NT2/D1 (cell line): ENCODE results near the gene LTBP1.

Source experiments
- DNase-seq: peaks from one replicate; pipeline ENCODE4 v3.0.0-alpha.2; 2011; ENCODE audit warnings: low read depth, low spot score
- H3K27me3 ChIP-seq: 2 replicates; pipeline ENCODE4 v1.6.0; 2011; ENCODE audit warnings: mild to moderate bottlenecking; ENCODE audit not compliant: insufficient read length, insufficient read depth
- H3K36me3 ChIP-seq: 2 replicates; pipeline ENCODE4 v1.6.1; 2011; ENCODE audit warnings: mild to moderate bottlenecking, low read length, mixed read lengths; ENCODE audit not compliant: insufficient read depth, insufficient read length
- H3K4me1 ChIP-seq: 2 replicates; pipeline ENCODE4 v1.5.1; 2011; ENCODE audit not compliant: insufficient read depth, insufficient read length
- H3K4me3 ChIP-seq: 2 replicates; pipeline ENCODE4 v1.5.1; 2011; ENCODE audit warnings: low read depth; ENCODE audit not compliant: insufficient read length
- H3K9ac ChIP-seq: 2 replicates; pipeline ENCODE4 v1.6.0; 2011; ENCODE audit warnings: low read depth; ENCODE audit not compliant: insufficient read length
- H3K9me3 ChIP-seq: 2 replicates; pipeline ENCODE4 v1.5.1; 2011; ENCODE audit warnings: mild to moderate bottlenecking, low read length; ENCODE audit not compliant: insufficient read depth
- SUZ12 ChIP-seq: IDR thresholded peaks from 2 replicates; pipeline ENCODE4 v1.6.1; 2011; ENCODE audit not compliant: insufficient read length, insufficient read depth; ENCODE audit errors: extremely low read depth
- YY1 ChIP-seq: IDR thresholded peaks from 2 replicates; pipeline ENCODE4 v1.6.1; 2011; ENCODE audit not compliant: insufficient read length, insufficient read depth
- ZNF274 ChIP-seq: IDR thresholded peaks from 2 replicates; pipeline ENCODE4 v1.6.1; 2011; ENCODE audit warnings: mild to moderate bottlenecking, low read depth, low read length

Gene LTBP1

GRCh38 chr2:33034784-33035183 is 88.0 kb downstream of the LTBP1 start:
- TF ChIP-seq YY1 (no peak), ZNF274 (no peak), SUZ12 (no peak)
- H3K4me3 ChIP-seq, result no peak overlapping the region
- no peaks in the 10 kb centered on the region for H3K27me3 ChIP-seq
- DNase-seq, result no peak
- H3K4me1 ChIP-seq, result no peaks in the 10 kb centered on the region
- H3K9ac ChIP-seq, result no peak overlapping the region
- no peaks in the 10 kb centered on the region for H3K9me3 ChIP-seq
- no peaks in the 10 kb centered on the region for H3K36me3 ChIP-seq

GRCh38 chr2:33038230-33038629 is 91.5 kb downstream of the LTBP1 start:
- H3K36me3 ChIP-seq, result no peaks in the 10 kb centered on the region
- TF ChIP-seq ZNF274 (no peak), SUZ12 (no peak), YY1 (no peak)
- H3K4me3 ChIP-seq, result no peak overlapping the region
- H3K9ac ChIP-seq, result no peak overlapping the region
- no peaks in the 10 kb centered on the region for H3K27me3 ChIP-seq
- no peaks in the 10 kb centered on the region for H3K4me1 ChIP-seq
- DNase-seq, result no peak
- no peaks in the 10 kb centered on the region for H3K9me3 ChIP-seq

- no peak for TF ChIP-seq ZNF274
- TF ChIP-seq SUZ12, result no peak
- no peak for TF ChIP-seq YY1
- no peak overlapping the region for H3K4me3 ChIP-seq
- no peaks in the 10 kb centered on the region for H3K36me3 ChIP-seq
- no peaks in the 10 kb centered on the region for H3K27me3 ChIP-seq
- no peaks in the 10 kb centered on the region for H3K9me3 ChIP-seq
- no peak overlapping the region for H3K9ac ChIP-seq
- no peak for DNase-seq
- no peaks in the 10 kb centered on the region for H3K4me1 ChIP-seq
Observed at GRCh38 chr2:33038799-33039198, 92.0 kb downstream of the LTBP1 start.

- Histone ChIP-seq H3K4me3 (no peak overlapping the region), H3K27me3 (no peaks in the 10 kb centered on the region)
Observed at GRCh38 chr2:33040541-33040940, 93.8 kb downstream of the LTBP1 start.

GRCh38 chr2:33042265-33042664 is 95.5 kb downstream of the LTBP1 start:
- Histone ChIP-seq H3K9me3 (no peaks in the 10 kb centered on the region), H3K4me1 (no peaks in the 10 kb centered on the region), H3K27me3 (no peaks in the 10 kb centered on the region), H3K36me3 (no peaks in the 10 kb centered on the region), H3K4me3 (no peak overlapping the region), H3K9ac (no peak overlapping the region)
- no peak for TF ChIP-seq YY1
- no peak for TF ChIP-seq SUZ12
- TF ChIP-seq ZNF274, result no peak
- no peak for DNase-seq

More at GRCh38 chr2:33040541-33040940, 93.8 kb downstream of the LTBP1 start:
- Histone ChIP-seq H3K36me3 (no peaks in the 10 kb centered on the region), H3K4me1 (no peaks in the 10 kb centered on the region), H3K9ac (no peak overlapping the region), H3K9me3 (no peaks in the 10 kb centered on the region)
- DNase-seq, result no peak
- no peak for TF ChIP-seq SUZ12
- TF ChIP-seq ZNF274, result no peak
- TF ChIP-seq YY1, result no peak

- no peak for DNase-seq
- H3K36me3 ChIP-seq, result no peaks in the 10 kb centered on the region
- no peaks in the 10 kb centered on the region for H3K27me3 ChIP-seq
- H3K9ac ChIP-seq, result no peak overlapping the region
- TF ChIP-seq YY1 (no peak), ZNF274 (no peak), SUZ12 (no peak)
- no peak overlapping the region for H3K4me3 ChIP-seq
- H3K4me1 ChIP-seq, result no peaks in the 10 kb centered on the region
- no peaks in the 10 kb centered on the region for H3K9me3 ChIP-seq
Observed at GRCh38 chr2:33042819-33043218, 96.1 kb downstream of the LTBP1 start.

GRCh38 chr2:33047939-33048338 is 101.2 kb downstream of the LTBP1 start:
- TF ChIP-seq ZNF274, result no peak
- no peak for TF ChIP-seq SUZ12
- 0 out of 2 replicates have a peak, but pooled peaks cover under 1% of the 10 kb centered on the region for H3K9me3 ChIP-seq
- H3K9ac ChIP-seq, result no peak overlapping the region
- H3K4me3 ChIP-seq, result no peak overlapping the region
- no peaks in the 10 kb centered on the region for H3K4me1 ChIP-seq
- H3K27me3 ChIP-seq, result no peaks in the 10 kb centered on the region
- H3K36me3 ChIP-seq, result no peaks in the 10 kb centered on the region
- no peak for DNase-seq

GRCh38 chr2:33051586-33052360 is 105.0 kb downstream of the LTBP1 start:
- Histone ChIP-seq H3K4me3 (no peak overlapping the region), H3K4me1 (no peaks in the 10 kb centered on the region)
- no peak for DNase-seq

More at GRCh38 chr2:33051586-33052360, 105.0 kb downstream of the LTBP1 start:
- Histone ChIP-seq H3K9ac (no peak overlapping the region), H3K36me3 (no peaks in the 10 kb centered on the region), H3K9me3 (peaks cover 5% of the 10 kb centered on the region; the same call in 1 of the 2 replicates), H3K27me3 (no peaks in the 10 kb centered on the region)
- TF ChIP-seq YY1, result no peak
- TF ChIP-seq ZNF274, result no peak
- no peak for TF ChIP-seq SUZ12
